Right forelimb (tissue), 1 donor: ENCODE results near the gene NFASC.

Experiments
- DNase-seq: peaks from one replicate; pipeline ENCODE4 v3.0.0-alpha.2; 2018

Gene NFASC

DNA sequence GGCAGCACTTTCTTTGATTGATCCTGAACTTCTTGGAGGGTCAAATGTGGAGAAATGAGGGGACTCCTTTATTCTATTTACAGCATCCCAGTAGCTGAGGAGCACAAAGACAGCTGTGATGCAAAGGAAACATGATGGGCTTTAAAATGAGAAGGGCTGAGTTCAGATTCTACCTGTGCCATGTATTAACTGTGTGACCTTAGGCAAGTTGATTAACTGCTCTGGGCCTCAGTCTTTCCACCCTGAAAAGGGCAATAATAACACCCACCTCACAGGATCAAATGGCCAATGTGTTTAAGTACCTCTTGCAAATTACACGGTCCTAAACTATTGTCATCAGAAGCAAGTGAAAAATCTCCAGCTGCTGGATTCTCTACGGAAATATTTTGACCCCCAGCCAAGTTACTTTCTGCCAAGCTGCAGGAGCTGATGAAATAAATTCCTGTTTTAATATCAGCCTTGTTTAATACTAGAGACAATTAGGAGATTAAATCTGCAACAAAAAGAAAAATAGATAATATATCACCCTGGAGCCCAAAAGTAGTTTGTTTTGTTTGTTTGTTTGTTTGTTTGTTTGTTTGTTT is 197.9 kb downstream of the NFASC start:
- no peak for DNase-seq

- no peak for DNase-seq
Observed at GRCh38 chr1:205069371-205070125, 198.9 kb downstream of the NFASC start.

- DNase-seq: no peak
Observed at GRCh38 chr1:205071028-205071409, 200.4 kb downstream of the NFASC start.

- no peak for DNase-seq
Observed at GRCh38 chr1:205071801-205072200, 201.1 kb downstream of the NFASC start.

DNA sequence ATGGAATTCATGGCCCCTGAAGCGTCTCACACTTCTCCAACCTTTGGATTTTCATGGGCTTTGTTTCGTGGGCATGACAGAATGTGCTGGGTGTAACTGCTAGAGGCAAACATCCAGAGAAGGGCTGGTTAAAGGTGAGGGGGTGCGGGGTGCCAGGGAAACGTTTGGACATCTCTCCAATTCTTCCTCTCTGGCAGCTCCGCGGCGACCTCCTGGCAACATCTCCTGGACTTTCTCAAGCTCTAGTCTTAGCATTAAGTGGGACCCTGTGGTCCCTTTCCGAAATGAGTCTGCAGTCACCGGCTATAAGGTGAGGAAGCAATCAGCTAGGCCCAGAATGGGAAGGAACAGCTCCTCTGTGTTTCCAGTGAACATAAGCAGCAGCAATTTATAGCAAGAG is 201.6 kb downstream of the NFASC start:
- DNase-seq: no peak
